Colon (tissue), 2 donors: ENCODE results near the gene GALNT10.

ENCODE experiments used
- FAIRE-seq: peaks from 2 replicates; lab custom pipeline; 2012; peaks lifted over from hg19 to GRCh38; lab: Jason Lieb, UNC
- donor health status: control.
- donor health status: control.

Gene GALNT10

GRCh38 chr5:154203798-154204578, 13.5 kb downstream of the GALNT10 start:
- no peak for FAIRE-seq

- no peak for FAIRE-seq
Measured at GRCh38 chr5:154205441-154206117, 15.0 kb downstream of the GALNT10 start.

- no peak for FAIRE-seq
Measured at GRCh38 chr5:154206311-154206710, 15.8 kb downstream of the GALNT10 start.

- no peak for FAIRE-seq
Measured at GRCh38 chr5:154207204-154207603, 16.7 kb downstream of the GALNT10 start.

GRCh38 chr5:154209591-154210081, 19.1 kb downstream of the GALNT10 start:
- FAIRE-seq, result no peak

GRCh38 chr5:154210163-154210562, 19.6 kb downstream of the GALNT10 start:
- FAIRE-seq, result no peak

GRCh38 chr5:154211641-154212390, 21.3 kb downstream of the GALNT10 start:
- FAIRE-seq, result no peak

- FAIRE-seq, result no peak
Measured at GRCh38 chr5:154213592-154213991, 23.1 kb downstream of the GALNT10 start.

- no peak for FAIRE-seq
Measured at GRCh38 chr5:154214371-154215106, 24.0 kb downstream of the GALNT10 start.

GRCh38 chr5:154215571-154216325, 25.2 kb downstream of the GALNT10 start:
- no peak for FAIRE-seq

GRCh38 chr5:154217462-154217861, 26.9 kb downstream of the GALNT10 start:
- FAIRE-seq, result no peak

GRCh38 chr5:154218786-154219185, 28.3 kb downstream of the GALNT10 start:
- FAIRE-seq, result no peak

- no peak for FAIRE-seq
Measured at GRCh38 chr5:154220625-154221024, 30.1 kb downstream of the GALNT10 start.

- FAIRE-seq, result no peak
Measured at GRCh38 chr5:154221371-154221896, 30.9 kb downstream of the GALNT10 start.

GRCh38 chr5:154222414-154222813, 31.9 kb downstream of the GALNT10 start:
- FAIRE-seq, result no peak

- FAIRE-seq, result no peak
Measured at GRCh38 chr5:154223320-154223719, 32.8 kb downstream of the GALNT10 start.

- no peak for FAIRE-seq
Measured at GRCh38 chr5:154227090-154227489, 36.6 kb downstream of the GALNT10 start.

- FAIRE-seq, result no peak
Measured at GRCh38 chr5:154228696-154229095, 38.2 kb downstream of the GALNT10 start.

GRCh38 chr5:154230526-154230925, 40.0 kb downstream of the GALNT10 start:
- no peak for FAIRE-seq

- no peak for FAIRE-seq
Measured at GRCh38 chr5:154234551-154234950, 44.0 kb downstream of the GALNT10 start.

GRCh38 chr5:154236011-154236410, 45.5 kb downstream of the GALNT10 start:
- no peak for FAIRE-seq
